Measurements from ENCODE around the gene KCNQ4.

- TF ChIP-seq CTCF (conservative IDR thresholded peaks at IDR 0.05 in 1 of 2, IDR thresholded peaks at IDR 0.05 in 1 of 2; ENCODE audit: extremely low read depth in 1 of 2, insufficient read depth in 1 of 2, low read depth in 1 of 2, low read length in 2 of 2) = no peak
- no peak for TF ChIP-seq EZH2 (IDR thresholded peaks at IDR 0.05; ENCODE audit: borderline replicate concordance, low read length)
Observed at GRCh38 chr1:40824591-40825434, 41.2 kb downstream of the KCNQ4 start.

Data from mammary epithelial cell (primary cell).